SU-DHL-6 (cell line): ENCODE measurements around the gene PCYT2.
A peak's percentile ranks its signal among the peaks of the same experiment; 100 is the strongest.

Experiments
- H2AFZ ChIP-seq: fragments of 200-600 bp; sonication (generic); 2 replicates; pipeline ENCODE4 v1.6.1; 2014; ENCODE audit warnings: low read depth, mild to moderate bottlenecking, moderate library complexity, mixed read lengths, antibody characterized with exemption, low read length; ENCODE audit not compliant: severe bottlenecking
- H3F3A ChIP-seq: fragments of 200-600 bp; shearing (Covaris generic); 2 replicates; pipeline ENCODE4 v1.6.0; 2016; ENCODE audit warnings: antibody characterized with exemption, mild to moderate bottlenecking; ENCODE audit not compliant: insufficient read depth
- H3K27ac ChIP-seq: fragments of 200-600 bp; sonication (generic); 2 replicates; pipeline ENCODE4 v1.5.1; 2016; ENCODE audit warnings: low read depth, mild to moderate bottlenecking, low read length, moderate library complexity, mixed read lengths
- H3K27me3 ChIP-seq: fragments of 200-600 bp; sonication (generic), shearing (Covaris generic); 2 replicates; pipeline ENCODE4 v1.6.0; 2014; ENCODE audit warnings: mild to moderate bottlenecking, low read length
- H3K36me3 ChIP-seq: fragments of 200-600 bp; sonication (generic); 2 replicates; pipeline ENCODE4 v1.6.1; 2014; ENCODE audit warnings: mild to moderate bottlenecking, low read length, mixed read lengths
- H3K4me2 ChIP-seq: fragments of 300-600, 200-600 bp; shearing (Covaris generic), sonication (generic); 2 replicates; pipeline ENCODE4 v1.6.0; 2014; ENCODE audit warnings: low read length, low read depth, mild to moderate bottlenecking; ENCODE audit not compliant: poor library complexity, severe bottlenecking
- H3K4me3 ChIP-seq: fragments of 200-600 bp; sonication (generic); 2 replicates; pipeline ENCODE4 v1.5.1; 2014; ENCODE audit warnings: antibody characterized with exemption, low read length, mild to moderate bottlenecking, mixed read lengths; ENCODE audit not compliant: insufficient read depth, poor library complexity, severe bottlenecking
- H3K79me2 ChIP-seq: fragments of 200-600 bp; sonication (generic); 2 replicates; pipeline ENCODE4 v1.6.1; 2014; ENCODE audit warnings: mild to moderate bottlenecking, low read length, moderate library complexity; ENCODE audit not compliant: insufficient read depth
- H3K9ac ChIP-seq: fragments of 200-600 bp; sonication (generic); 2 replicates; pipeline ENCODE4 v1.7.0; 2014; ENCODE audit warnings: mild to moderate bottlenecking, low read length
- H3K9me2 ChIP-seq: fragments of 200-600 bp; sonication (generic); replicated peaks from 2 replicates; pipeline ENCODE4 v1.6.1; 2014; ENCODE audit warnings: low read length; ENCODE audit not compliant: insufficient read depth
- H3K9me3 ChIP-seq: fragments of 200-600 bp; sonication (generic); 2 replicates; pipeline ENCODE4 v1.6.1; 2014; ENCODE audit warnings: low read length, mixed read lengths; ENCODE audit not compliant: insufficient read depth
- H4K20me1 ChIP-seq: fragments of 200-600 bp; sonication (generic); 2 replicates; pipeline ENCODE4 v1.6.1; 2014; ENCODE audit warnings: low read depth, mild to moderate bottlenecking, antibody characterized with exemption, low read length, moderate library complexity, mixed read lengths
- EZH2phosphoT487 ChIP-seq: fragments of 200-600 bp; sonication (generic), shearing (Covaris generic); conservative IDR thresholded peaks from 2 replicates; pipeline ENCODE4 v1.6.1; 2018; ENCODE audit warnings: mild to moderate bottlenecking, antibody characterized with exemption, low read length, moderate library complexity, mixed read lengths
- TF ChIP-seq, protein P1 (sequence below): fragments of 200-600 bp; sonication (generic); IDR thresholded peaks from one replicate; pipeline ENCODE4 v1.5.1; 2017; ENCODE audit warnings: antibody characterized with exemption, mild to moderate bottlenecking, low read length, moderate library complexity; ENCODE audit not compliant: insufficient read depth, poor library complexity, severe bottlenecking

PCYT2 gene

DNA sequence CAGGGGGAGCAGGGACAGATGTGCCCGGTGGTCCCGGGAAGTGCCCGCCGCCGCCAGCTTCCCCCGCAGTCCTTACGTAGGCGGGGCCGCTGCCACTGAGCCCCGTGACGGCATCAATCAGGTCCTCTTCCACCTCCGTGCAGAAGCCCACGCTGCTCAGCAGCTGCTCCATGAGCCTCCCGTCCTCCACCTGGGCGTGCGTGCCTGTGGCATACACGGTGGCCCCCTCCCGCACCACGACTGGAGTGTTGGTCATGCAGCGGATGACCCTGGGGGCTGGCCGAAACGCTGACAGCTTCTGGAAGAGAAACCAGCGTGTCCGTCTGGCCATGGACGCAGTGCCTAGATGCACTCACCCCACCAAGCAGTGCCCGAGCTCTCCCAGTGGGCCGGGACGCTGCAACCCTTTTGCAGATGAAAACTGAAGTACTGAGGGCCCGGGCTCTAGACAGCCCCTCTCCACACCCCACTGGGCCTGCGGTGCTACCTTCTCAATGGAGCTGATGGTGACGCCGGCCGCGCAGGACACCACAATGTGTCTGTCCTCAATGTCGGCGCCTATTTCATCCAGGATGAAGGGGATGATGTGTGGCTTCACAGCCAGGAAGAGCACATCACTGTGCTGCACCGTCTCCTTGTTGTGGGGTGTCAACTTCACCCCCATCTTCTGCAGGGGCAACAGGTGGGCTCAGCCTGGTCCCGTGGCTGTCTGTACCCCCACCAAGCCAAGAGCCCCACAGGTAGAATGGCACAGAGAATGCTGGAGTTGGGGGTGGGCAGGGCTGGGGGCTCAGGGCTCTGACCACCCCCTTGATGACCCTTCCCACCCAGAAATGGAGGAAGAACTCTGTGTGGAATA lies 23.9 kb upstream of the PCYT2 start:
- H3K79me2 ChIP-seq = peaks cover 12% of the 10 kb centered on the region
- no peaks in the 10 kb centered on the region for H3K36me3 ChIP-seq
- H4K20me1 ChIP-seq = no peaks in the 10 kb centered on the region
- no peak overlapping the region for H2AFZ ChIP-seq
- TF ChIP-seq, protein P1, sequence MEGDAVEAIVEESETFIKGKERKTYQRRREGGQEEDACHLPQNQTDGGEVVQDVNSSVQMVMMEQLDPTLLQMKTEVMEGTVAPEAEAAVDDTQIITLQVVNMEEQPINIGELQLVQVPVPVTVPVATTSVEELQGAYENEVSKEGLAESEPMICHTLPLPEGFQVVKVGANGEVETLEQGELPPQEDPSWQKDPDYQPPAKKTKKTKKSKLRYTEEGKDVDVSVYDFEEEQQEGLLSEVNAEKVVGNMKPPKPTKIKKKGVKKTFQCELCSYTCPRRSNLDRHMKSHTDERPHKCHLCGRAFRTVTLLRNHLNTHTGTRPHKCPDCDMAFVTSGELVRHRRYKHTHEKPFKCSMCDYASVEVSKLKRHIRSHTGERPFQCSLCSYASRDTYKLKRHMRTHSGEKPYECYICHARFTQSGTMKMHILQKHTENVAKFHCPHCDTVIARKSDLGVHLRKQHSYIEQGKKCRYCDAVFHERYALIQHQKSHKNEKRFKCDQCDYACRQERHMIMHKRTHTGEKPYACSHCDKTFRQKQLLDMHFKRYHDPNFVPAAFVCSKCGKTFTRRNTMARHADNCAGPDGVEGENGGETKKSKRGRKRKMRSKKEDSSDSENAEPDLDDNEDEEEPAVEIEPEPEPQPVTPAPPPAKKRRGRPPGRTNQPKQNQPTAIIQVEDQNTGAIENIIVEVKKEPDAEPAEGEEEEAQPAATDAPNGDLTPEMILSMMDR = no peak
- no peak for TF ChIP-seq EZH2phosphoT487
- no peaks in the 10 kb centered on the region for H3K9me2 ChIP-seq
- peaks cover 40% of the 10 kb centered on the region for H3F3A ChIP-seq
- H3K4me3 ChIP-seq = no peak overlapping the region
- H3K9ac ChIP-seq = peak overlapping the region; percentile 73
- peak overlapping the region; percentile 79; the same call in 1 of the 2 replicates for H3K27ac ChIP-seq
- H3K4me2 ChIP-seq = peak overlapping the region; percentile 55
- no peaks in the 10 kb centered on the region for H3K27me3 ChIP-seq
- no peaks in the 10 kb centered on the region for H3K9me3 ChIP-seq

DNA sequence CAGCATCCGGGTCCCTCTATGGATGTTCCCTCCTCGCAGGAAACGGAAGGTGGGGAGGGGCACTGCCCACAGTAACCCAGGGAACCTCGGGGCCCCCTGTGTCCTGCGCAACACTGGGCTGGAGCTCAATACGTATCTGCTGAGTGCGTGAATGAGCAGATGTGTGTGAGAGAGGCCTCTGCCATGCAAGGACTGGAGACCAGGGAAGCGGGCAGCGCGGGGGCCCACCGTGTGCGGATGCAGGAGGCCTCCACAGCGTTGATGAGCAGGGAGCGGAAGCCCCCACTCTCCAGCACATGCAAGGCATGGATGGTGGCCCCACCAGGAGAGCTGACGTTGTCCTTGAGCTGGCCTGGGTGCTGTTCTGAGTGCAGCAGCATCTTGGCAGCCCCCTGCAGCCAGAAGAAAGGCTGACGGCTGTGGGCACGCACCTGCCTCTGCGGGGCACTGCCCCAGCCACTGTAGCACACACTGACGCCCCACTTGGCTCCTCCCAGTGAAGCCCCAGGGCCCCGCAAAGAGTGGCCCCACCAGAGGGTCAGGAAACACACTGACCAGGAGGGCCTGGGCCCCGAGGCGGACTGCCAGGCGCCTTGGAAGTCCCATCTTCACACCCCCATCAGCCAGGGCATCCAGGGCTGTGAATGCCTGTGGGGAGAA lies 23.0 kb upstream of the PCYT2 start:
- Histone ChIP-seq H2AFZ (no peak overlapping the region), H3K27ac (peak overlapping the region; percentile 42), H3K9ac (no peak overlapping the region; the same call in 1 of the 2 replicates), H3K36me3 (no peaks in the 10 kb centered on the region), H4K20me1 (no peaks in the 10 kb centered on the region), H3K4me3 (no peak overlapping the region), H3F3A (peaks cover 36% of the 10 kb centered on the region), H3K4me2 (no peak overlapping the region), H3K79me2 (peaks cover 4% of the 10 kb centered on the region; the same call in 1 of the 2 replicates), H3K9me3 (no peaks in the 10 kb centered on the region), H3K27me3 (no peaks in the 10 kb centered on the region), H3K9me2 (no peaks in the 10 kb centered on the region)
- TF ChIP-seq EZH2phosphoT487 = no peak
- TF ChIP-seq, protein P1 = no peak

DNA sequence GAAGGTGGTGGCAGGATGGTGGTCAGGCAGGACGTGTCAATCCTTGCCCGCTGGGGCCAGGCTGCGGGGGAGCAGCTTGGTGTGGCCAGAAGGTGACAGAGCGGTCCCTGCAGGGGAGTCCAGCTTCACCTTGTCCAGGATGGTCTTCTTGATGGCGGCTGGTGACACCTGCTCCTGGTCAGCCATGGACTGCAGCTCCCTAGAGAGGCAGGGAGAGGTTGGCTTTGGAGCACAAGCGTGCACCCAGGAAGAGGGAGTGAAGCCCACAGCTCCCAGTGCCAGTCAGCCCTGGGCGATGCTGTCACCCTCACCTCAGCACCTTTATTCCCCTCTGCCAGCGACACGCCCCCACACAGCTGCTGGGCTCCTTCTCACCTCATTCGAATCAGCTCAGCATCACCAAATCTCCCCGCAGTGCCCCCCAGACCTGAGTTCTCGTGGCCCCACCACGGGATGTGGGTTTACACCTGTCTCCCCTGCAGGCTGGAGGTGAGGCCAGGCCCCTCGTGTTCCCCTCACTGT lies 22.0 kb upstream of the PCYT2 start:
- Histone ChIP-seq H3K27ac (peak overlapping the region; percentile 67), H3K9me3 (no peaks in the 10 kb centered on the region), H3K27me3 (no peaks in the 10 kb centered on the region), H3K36me3 (no peaks in the 10 kb centered on the region), H2AFZ (no peak overlapping the region), H3K79me2 (peaks cover 4% of the 10 kb centered on the region; the same call in 1 of the 2 replicates), H3K9ac (peak overlapping the region; percentile 7; the same call in 1 of the 2 replicates), H3K4me2 (no peak overlapping the region), H3F3A (peaks cover 27% of the 10 kb centered on the region), H3K4me3 (no peak overlapping the region), H4K20me1 (no peaks in the 10 kb centered on the region), H3K9me2 (no peaks in the 10 kb centered on the region)
- TF ChIP-seq, protein P1 = no peak
- no peak for TF ChIP-seq EZH2phosphoT487
